HepG2 (cell line): ENCODE data around the gene COX7A2L. TPM values are rescaled to one million over a fixed set of nuclear protein-coding genes. Genes with fewer than 3 reads are reported as not detected.
A peak's percentile ranks its signal among the peaks of the same experiment; 100 is the strongest.

Experiments used
- ATRX ChIP-seq: sonication (generic); formaldehyde crosslinking; IDR thresholded peaks from 2 replicates; pipeline ENCODE4 v1.4.0; 2020; ENCODE audit warnings: missing genetic modification reagents, borderline replicate concordance
- BCL6 ChIP-seq: IDR thresholded peaks from 2 replicates; pipeline ENCODE4 v1.6.1; 2016; ENCODE audit warnings: missing genetic modification reagents, missing compliant biosample characterization
- CC2D1A ChIP-seq: sonication (generic); formaldehyde crosslinking; IDR thresholded peaks from 2 replicates; pipeline ENCODE4 v1.8.1; 2023; ENCODE audit warnings: mild to moderate bottlenecking, missing genetic modification reagents
- CREBL2 ChIP-seq: sonication (generic); formaldehyde crosslinking; IDR thresholded peaks from 2 replicates; pipeline ENCODE4 v1.8.1; 2023; ENCODE audit warnings: missing genetic modification reagents, mild to moderate bottlenecking, borderline replicate concordance
- IKZF1 ChIP-seq: fragments of 450-650 bp; IDR thresholded peaks from 2 replicates; pipeline ENCODE4 v1.7.1; 2016
- IKZF4 ChIP-seq: sonication (generic); formaldehyde crosslinking; IDR thresholded peaks from 2 replicates; pipeline ENCODE4 v1.5.1; 2020; ENCODE audit warnings: borderline replicate concordance, mild to moderate bottlenecking, low read depth, missing genetic modification reagents; ENCODE audit errors: not compliant biosample characterization
- KMT2A ChIP-seq: sonication (generic); formaldehyde crosslinking; IDR thresholded peaks from 2 replicates; pipeline ENCODE4 v1.4.0; 2020; ENCODE audit warnings: missing genetic modification reagents
- MIXL1 ChIP-seq: IDR thresholded peaks from 2 replicates; pipeline ENCODE4 v1.6.1; 2016
- NFIB ChIP-seq: sonication (generic); formaldehyde crosslinking; IDR thresholded peaks from 2 replicates; pipeline ENCODE4 v1.9.0; 2021; ENCODE audit warnings: missing genetic modification reagents, mild to moderate bottlenecking, borderline replicate concordance
- NFKB2 ChIP-seq: sonication (generic); formaldehyde crosslinking; IDR thresholded peaks from 2 replicates; pipeline ENCODE4 v1.4.0; 2020; ENCODE audit warnings: missing genetic modification reagents, borderline replicate concordance
- NR0B2 ChIP-seq: sonication (generic); formaldehyde crosslinking; IDR thresholded peaks from 2 replicates; pipeline ENCODE4 v1.4.0; 2020; ENCODE audit warnings: mild to moderate bottlenecking, missing genetic modification reagents
- REL ChIP-seq: sonication (generic); formaldehyde crosslinking; conservative IDR thresholded peaks from 2 replicates; pipeline ENCODE4 v1.8.0; 2022; ENCODE audit warnings: mild to moderate bottlenecking, missing genetic modification reagents, moderate library complexity
- SMARCC2 ChIP-seq: fragments of 450-650 bp; IDR thresholded peaks from 2 replicates; pipeline ENCODE4 v1.6.1; 2017; ENCODE audit warnings: antibody characterized with exemption, mild to moderate bottlenecking
- SPEN ChIP-seq: sonication (generic); formaldehyde crosslinking; IDR thresholded peaks from 2 replicates; pipeline ENCODE4 v1.5.1; 2020; ENCODE audit warnings: low read depth, mild to moderate bottlenecking, missing genetic modification reagents
- STAG1 ChIP-seq: sonication (generic); formaldehyde crosslinking; IDR thresholded peaks from 2 replicates; pipeline ENCODE4 v1.4.0; 2020; ENCODE audit warnings: missing genetic modification reagents
- TBL1XR1 ChIP-seq: fragments of 150-350 bp; IDR thresholded peaks from 2 replicates; pipeline ENCODE4 v1.6.1; 2014; ENCODE audit warnings: borderline replicate concordance, low read length; ENCODE audit not compliant: partially characterized antibody
- TP53 ChIP-seq: sonication (generic); formaldehyde crosslinking; conservative IDR thresholded peaks from 2 replicates; pipeline ENCODE4 v1.4.0; 2020; ENCODE audit warnings: missing genetic modification reagents
- ZBTB8A ChIP-seq: sonication (generic); formaldehyde crosslinking; IDR thresholded peaks from 2 replicates; pipeline ENCODE4 v1.4.0; 2020; ENCODE audit warnings: mild to moderate bottlenecking, low read depth, missing genetic modification reagents, borderline replicate concordance
- ZEB1 ChIP-seq: IDR thresholded peaks from 2 replicates; pipeline ENCODE4 v1.6.1; 2012; ENCODE audit warnings: mild to moderate bottlenecking, low read depth, inconsistent platforms; ENCODE audit not compliant: insufficient replicate concordance
- ZFY ChIP-seq: sonication (generic); formaldehyde crosslinking; IDR thresholded peaks from 2 replicates; pipeline ENCODE4 v1.4.0; 2020; ENCODE audit warnings: missing genetic modification reagents
- ZNF280D ChIP-seq: sonication (generic); formaldehyde crosslinking; IDR thresholded peaks from 2 replicates; pipeline ENCODE4 v1.5.1; 2020; ENCODE audit warnings: mild to moderate bottlenecking, missing genetic modification reagents
- ZNF331 ChIP-seq: sonication (generic); formaldehyde crosslinking; IDR thresholded peaks from 2 replicates; pipeline ENCODE4 v1.4.0; 2020; ENCODE audit warnings: missing genetic modification reagents
- ZNF496 ChIP-seq: sonication (generic); formaldehyde crosslinking; IDR thresholded peaks from 2 replicates; pipeline ENCODE4 v1.8.1; 2023; ENCODE audit warnings: mild to moderate bottlenecking, moderate library complexity, missing genetic modification reagents; ENCODE audit not compliant: insufficient replicate concordance
- ZNF530 ChIP-seq: sonication (generic); formaldehyde crosslinking; IDR thresholded peaks from 2 replicates; pipeline ENCODE4 v1.5.0; 2020; ENCODE audit warnings: low read depth, mild to moderate bottlenecking, missing genetic modification reagents
- ZNF720 ChIP-seq: sonication (generic); formaldehyde crosslinking; IDR thresholded peaks from 2 replicates; pipeline ENCODE4 v1.4.0; 2020; ENCODE audit warnings: missing genetic modification reagents
- ZNF839 ChIP-seq: sonication (generic); formaldehyde crosslinking; IDR thresholded peaks from 2 replicates; pipeline ENCODE4 v1.4.0; 2020; ENCODE audit warnings: missing genetic modification reagents, mild to moderate bottlenecking, borderline replicate concordance
- ZSCAN9 ChIP-seq: IDR thresholded peaks from 2 replicates; pipeline ENCODE4 v1.6.1; 2016; ENCODE audit warnings: borderline replicate concordance
- polyA plus RNA-seq, 8 experiments: library from polyadenylated mRNA; depleted of rRNA in 3 of 8; stranded (reverse) in 7 of 8; unstranded in 1 of 8; fragments of >200 nt; fragmentation: Illumina TruSeq in 4 of 8; extraction: Trizol in 4 of 8; gene quantifications; 2 replicates each; pipeline versions ENCODE4 v1.2.1 to v1.2.3, GENCODE V29; 2011 to 2016; ENCODE audit warnings: low read depth in 4 of 8, missing spikeins in 1 of 8, mixed read lengths in 1 of 8; ENCODE audit not compliant: insufficient read depth in 1 of 8
- total RNA-seq, 5 experiments: library from RNA; depleted of rRNA; stranded (reverse); fragments of >200 nt; fragmentation: Illumina TruSeq; extraction: Trizol; gene quantifications; 2 replicates each; pipeline ENCODE4 v1.2.3, GENCODE V29; 2016; ENCODE audit warnings: low read depth in 1 of 5
- TF ChIP-seq, protein P1 (sequence below): sonication (generic); formaldehyde crosslinking; IDR thresholded peaks from 2 replicates; pipeline ENCODE4 v1.4.0; 2020; ENCODE audit warnings: mild to moderate bottlenecking, low read depth, missing genetic modification reagents

The COX7A2L gene
- total and polyA plus RNA-seq, 2 of the 13 experiments (the other 11 are each of a cell fraction or from before 2014, with no cell fraction given) = 155 to 201 TPM

- TF ChIP-seq IKZF4 (no peak), KMT2A (CRISPR knock-in tag) (0 out of 2 replicates have a peak, but pooled peaks have one; percentile 33), BCL6 (no peak), ZNF839 (no peak), SMARCC2 (no peak), ZNF331 (CRISPR knock-in tag) (no peak), ZFY (CRISPR knock-in tag) (no peak), TBL1XR1 (no peak), TP53 (CRISPR knock-in tag) (no peak), ZNF496 (CRISPR knock-in tag) (no peak), CREBL2 (CRISPR knock-in tag) (no peak), REL (CRISPR knock-in tag) (no peak), ATRX (no peak), ZNF280D (CRISPR knock-in tag) (no peak), ZEB1 (peak; percentile 26), NFIB (CRISPR knock-in tag) (0 out of 2 replicates have a peak, but pooled peaks have one; percentile 38), ZNF720 (CRISPR knock-in tag) (no peak), NR0B2 (no peak), IKZF1 (no peak), ZBTB8A (no peak), MIXL1 (CRISPR knock-in tag) (no peak), ZSCAN9 (CRISPR knock-in tag) (no peak), SPEN (CRISPR knock-in tag) (no peak), CC2D1A (no peak), NFKB2 (CRISPR knock-in tag) (peak; percentile 50; the same call in 1 of the 2 replicates), ZNF530 (CRISPR knock-in tag) (no peak), STAG1 (no peak)
- TF ChIP-seq, protein P1, sequence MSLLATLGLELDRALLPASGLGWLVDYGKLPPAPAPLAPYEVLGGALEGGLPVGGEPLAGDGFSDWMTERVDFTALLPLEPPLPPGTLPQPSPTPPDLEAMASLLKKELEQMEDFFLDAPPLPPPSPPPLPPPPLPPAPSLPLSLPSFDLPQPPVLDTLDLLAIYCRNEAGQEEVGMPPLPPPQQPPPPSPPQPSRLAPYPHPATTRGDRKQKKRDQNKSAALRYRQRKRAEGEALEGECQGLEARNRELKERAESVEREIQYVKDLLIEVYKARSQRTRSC = no peak
Measured at GRCh38 chr2:42337846-42338566, 23.0 kb downstream of the COX7A2L start (continued).
